ENCODE results near the gene EPHA2.
A peak's percentile ranks its signal among the peaks of the same experiment; 100 is the strongest.

The EPHA2 gene

GRCh38 chr1:16151196-16151994, 4.5 kb downstream of the EPHA2 start:
- H3K4me3 ChIP-seq (ENCODE audit: low read depth, low read length) = peak overlapping the region; percentile 20; the same call in 1 of the 2 replicates
- TF ChIP-seq, protein P1, sequence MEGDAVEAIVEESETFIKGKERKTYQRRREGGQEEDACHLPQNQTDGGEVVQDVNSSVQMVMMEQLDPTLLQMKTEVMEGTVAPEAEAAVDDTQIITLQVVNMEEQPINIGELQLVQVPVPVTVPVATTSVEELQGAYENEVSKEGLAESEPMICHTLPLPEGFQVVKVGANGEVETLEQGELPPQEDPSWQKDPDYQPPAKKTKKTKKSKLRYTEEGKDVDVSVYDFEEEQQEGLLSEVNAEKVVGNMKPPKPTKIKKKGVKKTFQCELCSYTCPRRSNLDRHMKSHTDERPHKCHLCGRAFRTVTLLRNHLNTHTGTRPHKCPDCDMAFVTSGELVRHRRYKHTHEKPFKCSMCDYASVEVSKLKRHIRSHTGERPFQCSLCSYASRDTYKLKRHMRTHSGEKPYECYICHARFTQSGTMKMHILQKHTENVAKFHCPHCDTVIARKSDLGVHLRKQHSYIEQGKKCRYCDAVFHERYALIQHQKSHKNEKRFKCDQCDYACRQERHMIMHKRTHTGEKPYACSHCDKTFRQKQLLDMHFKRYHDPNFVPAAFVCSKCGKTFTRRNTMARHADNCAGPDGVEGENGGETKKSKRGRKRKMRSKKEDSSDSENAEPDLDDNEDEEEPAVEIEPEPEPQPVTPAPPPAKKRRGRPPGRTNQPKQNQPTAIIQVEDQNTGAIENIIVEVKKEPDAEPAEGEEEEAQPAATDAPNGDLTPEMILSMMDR (IDR thresholded peaks at IDR 0.05; ENCODE audit: low read depth, low read length) = no peak

GRCh38 chr1:16150508-16150907, 5.4 kb downstream of the EPHA2 start:
- TF ChIP-seq, protein P1 (IDR thresholded peaks at IDR 0.05; ENCODE audit: low read depth, low read length) = no peak
- no peak overlapping the region for H3K4me3 ChIP-seq (ENCODE audit: low read depth, low read length)

GRCh38 chr1:16149702-16150488, 6.0 kb downstream of the EPHA2 start:
- no peak overlapping the region for H3K4me3 ChIP-seq (ENCODE audit: low read depth, low read length)
- TF ChIP-seq, protein P1 (IDR thresholded peaks at IDR 0.05; ENCODE audit: low read depth, low read length) = no peak

DNA sequence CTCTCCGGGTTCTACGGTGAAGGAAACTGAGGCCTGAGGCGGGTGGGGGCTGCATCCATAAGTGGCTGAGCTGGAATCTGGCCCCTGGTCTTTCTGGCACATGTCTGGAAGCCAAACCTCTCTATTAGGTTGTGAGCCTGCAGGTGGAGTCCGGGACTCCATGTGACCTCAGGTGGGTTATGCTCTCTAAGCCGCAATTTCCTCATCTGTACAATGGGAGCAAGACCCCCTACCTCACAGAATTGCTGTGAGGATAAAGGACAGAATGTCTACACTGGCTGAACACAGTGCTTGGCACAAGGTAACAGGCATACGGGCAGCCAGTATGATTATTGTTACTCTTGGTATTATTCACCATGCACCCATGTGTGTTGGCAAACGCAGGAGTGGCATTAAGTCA, 6.7 kb downstream of the EPHA2 start:
- TF ChIP-seq, protein P1 (IDR thresholded peaks at IDR 0.05; ENCODE audit: low read depth, low read length) = no peak
- H3K4me3 ChIP-seq (ENCODE audit: low read depth, low read length) = no peak overlapping the region

DNA sequence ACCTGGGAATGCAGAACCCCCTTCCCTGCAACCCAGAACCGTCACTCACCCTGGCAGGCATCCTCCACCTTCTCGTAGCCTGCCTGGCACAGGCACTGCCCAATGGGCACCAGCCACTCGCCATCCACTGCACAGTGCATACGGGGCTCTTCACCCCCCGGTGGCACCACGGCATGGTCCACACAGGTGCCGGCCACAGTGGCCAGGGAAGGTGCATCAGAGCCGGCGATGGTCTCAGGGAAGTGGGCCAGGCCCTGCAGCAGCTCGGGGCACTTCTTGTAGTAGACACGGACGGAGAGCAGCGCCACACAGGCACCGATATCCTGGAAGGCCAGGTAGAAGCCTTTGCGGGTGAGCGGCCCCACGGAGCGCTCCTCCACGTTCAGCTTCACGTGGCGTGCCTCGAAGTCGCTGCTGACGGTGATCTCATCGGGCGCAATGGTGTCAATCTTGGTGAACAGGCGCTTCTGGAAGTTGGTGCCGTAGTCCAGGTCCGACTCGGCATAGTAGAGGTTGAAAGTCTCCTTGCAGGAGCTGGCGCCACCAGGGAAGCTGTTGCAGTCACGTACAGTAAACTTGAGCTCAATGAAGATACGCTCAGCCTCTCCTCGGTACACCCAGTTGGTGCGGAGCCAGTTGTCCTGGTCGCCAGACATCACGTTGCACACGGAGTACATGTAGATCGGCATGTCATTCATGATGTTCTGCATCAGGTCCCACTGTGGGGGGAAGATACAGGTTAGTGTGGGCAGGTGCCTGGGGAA, 7.4 kb downstream of the EPHA2 start:
- TF ChIP-seq, protein P1 (IDR thresholded peaks at IDR 0.05; ENCODE audit: low read depth, low read length) = no peak
- no peak overlapping the region for H3K4me3 ChIP-seq (ENCODE audit: low read depth, low read length)

GRCh38 chr1:16147156-16147926, 8.5 kb downstream of the EPHA2 start:
- TF ChIP-seq, protein P1 (IDR thresholded peaks at IDR 0.05; ENCODE audit: low read depth, low read length) = no peak
- no peak overlapping the region for H3K4me3 ChIP-seq (ENCODE audit: low read depth, low read length)

Data from WI38 (cell line).